Activated naive CD8-positive, alpha-beta T cell treated with anti-CD3 and anti-CD28 coated beads, Interleukin-2, amount 10 ng/mL, durations not matched to agents 7 days and 5 days (primary cell): Measurements from ENCODE around the gene CARD10. TPM values are rescaled to one million over a fixed set of nuclear protein-coding genes. Genes with fewer than 3 reads are reported as not detected.
"Not testable (repeated sequence)": the region's sequence is repeated elsewhere in the genome, so short reads cannot be mapped to it uniquely, and the experiment has no call there.

Experiments used
- ATAC-seq: fragments of 150-1000 bp; cut with Tn5 transposase; one replicate; pipeline ENCODE4 v1.10.0; 2021; ENCODE audit warnings: low read depth, moderate library complexity
- POLR2A ChIA-PET: fragments of 350-600 bp; sonication (Branson Sonifier 250); formaldehyde crosslinking; loops from one replicate; lab custom pipeline; 2021; ENCODE audit warnings: antibody characterized with exemption; lab: Charles Lee
- DNase-seq: peaks from one replicate; pipeline ENCODE4 v3.0.0; 2021
- H3K27ac Mint-ChIP-seq: one replicate; pipeline ENCODE4 v1.8.0; 2022; ENCODE audit warnings: mild to moderate bottlenecking, mixed read lengths
- H3K27me3 Mint-ChIP-seq: one replicate; pipeline ENCODE4 v1.8.0; 2022; ENCODE audit warnings: mild to moderate bottlenecking, moderate library complexity, mixed read lengths
- H3K36me3 Mint-ChIP-seq: one replicate; pipeline ENCODE4 v1.8.0; 2021; ENCODE audit warnings: mild to moderate bottlenecking, mixed read lengths
- H3K4me1 Mint-ChIP-seq: one replicate; pipeline ENCODE4 v1.8.0; 2021; ENCODE audit warnings: mixed read lengths
- H3K4me3 Mint-ChIP-seq: one replicate; pipeline ENCODE4 v1.8.0; 2022; ENCODE audit warnings: mild to moderate bottlenecking, moderate library complexity, mixed read lengths
- H3K9me3 Mint-ChIP-seq: one replicate; pipeline ENCODE4 v1.8.0; 2021; ENCODE audit warnings: mixed read lengths
- total RNA-seq, 2 experiments: library from RNA; stranded (reverse); gene quantifications; one replicate each; pipeline ENCODE4 v1.2.3, GENCODE V29; 2021

Gene CARD10
- total RNA-seq, 2 experiments from 2014 or later: 0.30 to 0.31 TPM

DNA sequence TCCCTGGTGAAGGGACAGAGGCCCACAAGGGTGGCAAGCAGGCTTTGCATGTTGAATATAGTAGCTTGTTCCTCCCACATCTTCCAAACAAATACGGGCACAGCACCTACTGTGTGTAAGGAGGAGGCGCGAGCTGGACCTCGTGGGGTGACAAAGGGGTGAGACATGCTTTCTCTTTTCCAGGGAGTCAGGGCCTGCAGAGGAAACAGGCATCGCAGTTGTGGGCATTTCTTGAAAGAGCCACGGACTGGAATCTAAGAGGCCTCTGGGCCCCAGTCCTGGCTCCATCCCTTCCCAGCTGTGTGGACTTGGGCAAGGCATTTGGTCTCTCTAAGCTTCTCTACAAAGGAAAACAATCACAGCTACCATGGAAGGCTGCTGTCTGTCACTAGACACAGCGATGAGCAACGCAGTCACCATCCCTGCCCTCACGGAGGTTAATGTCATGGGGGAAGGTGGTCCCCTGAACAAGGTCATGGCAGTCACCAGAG lies 28.1 kb upstream of the CARD10 start:
- H3K4me1 Mint-ChIP-seq: peaks cover 6% of the 10 kb centered on the region
- ATAC-seq (no peak), DNase-seq (no peak)
- H3K36me3 Mint-ChIP-seq: no peaks in the 10 kb centered on the region
- peaks cover 21% of the 10 kb centered on the region for H3K27me3 Mint-ChIP-seq
- POLR2A ChIA-PET: interaction anchor here (0.9 to 1.2 kb wide), 2 partner anchors 20 to 45 kb away, joined by 4 to 5 read pairs; no protein-coding TSS in a partner anchor
- H3K4me3 Mint-ChIP-seq: no peak overlapping the region
- no peak overlapping the region for H3K27ac Mint-ChIP-seq
- H3K9me3 Mint-ChIP-seq: no peaks in the 10 kb centered on the region

DNA sequence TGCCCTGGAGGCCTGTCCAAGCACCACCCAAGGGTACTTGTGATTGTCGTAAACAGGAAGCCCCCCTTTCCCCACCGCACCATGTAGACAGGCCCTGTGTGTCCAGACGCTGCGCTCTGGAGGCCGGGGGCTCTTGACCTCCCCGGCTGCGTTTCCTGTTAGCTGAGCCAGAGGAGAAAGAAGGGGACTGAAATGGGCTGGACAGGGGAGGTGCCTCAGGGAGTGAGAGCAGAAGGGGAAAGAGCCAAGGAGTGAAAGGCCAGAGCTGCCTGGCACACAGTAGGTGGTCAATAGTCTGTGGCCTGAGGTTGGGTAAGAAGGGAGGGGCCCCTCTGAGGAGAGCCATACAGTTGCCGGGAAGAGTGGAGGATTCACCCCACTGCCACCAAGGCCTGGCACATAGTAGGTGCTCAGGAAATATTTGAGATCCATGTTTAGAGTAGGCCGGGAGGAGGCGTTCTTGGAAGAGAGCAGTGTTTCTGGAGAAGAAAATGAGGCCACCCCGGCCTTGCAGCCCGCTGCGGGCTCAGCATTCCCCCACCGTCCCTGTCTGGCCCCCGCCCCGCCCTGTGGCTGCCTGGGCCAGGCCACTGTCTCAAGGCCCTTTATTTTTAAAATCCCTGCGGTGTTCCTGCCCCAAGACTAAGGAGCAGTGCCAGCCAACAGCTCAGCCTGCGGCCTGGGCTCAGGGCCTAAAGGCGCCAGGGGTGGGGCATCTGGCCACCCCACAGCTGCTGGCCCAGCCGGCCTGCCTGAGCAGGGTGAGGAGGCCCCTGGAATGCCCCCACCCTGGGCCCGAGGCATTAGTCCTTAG lies 27.4 kb upstream of the CARD10 start:
- H3K9me3 Mint-ChIP-seq: no peaks in the 10 kb centered on the region
- H3K27me3 Mint-ChIP-seq: peaks cover 23% of the 10 kb centered on the region
- ATAC-seq (no peak), DNase-seq (no peak)
- H3K27ac Mint-ChIP-seq: no peak overlapping the region
- peaks cover 12% of the 10 kb centered on the region for H3K4me1 Mint-ChIP-seq
- H3K36me3 Mint-ChIP-seq: no peaks in the 10 kb centered on the region
- H3K4me3 Mint-ChIP-seq: no peak overlapping the region
- POLR2A ChIA-PET: interaction anchor here (0.6 to 3.2 kb wide), 3 partner anchors 20 to 502 kb away, joined by 3 to 22 read pairs (median 4); no protein-coding TSS in a partner anchor

DNA sequence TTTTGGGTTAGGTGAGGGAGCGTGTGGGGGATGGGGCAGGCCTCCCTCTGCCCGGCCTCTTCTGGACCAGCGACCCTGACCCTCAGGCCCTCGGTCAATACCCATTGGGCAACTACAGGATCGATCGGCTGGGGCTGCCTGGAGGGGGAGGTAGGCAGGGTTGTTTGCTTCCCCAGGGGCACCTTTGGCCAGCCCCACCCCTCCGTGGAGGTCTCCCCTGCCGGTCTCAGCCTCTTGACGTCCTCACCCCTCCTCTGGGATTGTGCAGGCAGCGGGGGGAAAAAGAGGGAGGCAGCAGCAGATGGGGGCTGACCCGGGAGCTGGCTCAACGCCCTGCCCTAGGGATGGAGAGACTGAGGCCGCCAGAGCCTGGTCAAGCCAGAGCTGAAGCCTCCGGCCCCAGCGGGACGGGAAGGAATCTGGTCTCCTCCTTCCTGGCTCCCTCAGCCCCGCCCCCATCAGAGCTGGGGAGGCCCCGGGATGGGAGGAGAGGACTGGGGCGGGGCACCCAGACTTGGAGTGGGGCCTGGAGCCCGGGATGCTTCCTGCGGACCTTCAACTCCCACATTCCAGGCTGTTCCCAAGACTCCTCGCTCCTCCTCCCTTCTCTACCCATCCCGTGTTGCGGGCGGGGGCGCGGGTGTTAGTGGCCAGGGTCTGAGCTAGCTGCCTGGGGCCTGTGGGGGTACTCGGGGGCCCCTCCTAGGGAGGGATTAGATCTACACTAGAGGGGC lies 26.7 kb upstream of the CARD10 start:
- POLR2A ChIA-PET: interaction anchor here (0.6 to 3.2 kb wide), 4 partner anchors 18 to 501 kb away, joined by 3 to 22 read pairs (median 4); no protein-coding TSS in a partner anchor
- Mint-ChIP-seq H3K27me3 (peaks cover 20% of the 10 kb centered on the region), H3K27ac (peak overlapping the region; percentile 68), H3K9me3 (no peaks in the 10 kb centered on the region), H3K4me1 (peaks cover 15% of the 10 kb centered on the region), H3K4me3 (no peak overlapping the region), H3K36me3 (no peaks in the 10 kb centered on the region)
- ATAC-seq (no peak), DNase-seq (no peak)

DNA sequence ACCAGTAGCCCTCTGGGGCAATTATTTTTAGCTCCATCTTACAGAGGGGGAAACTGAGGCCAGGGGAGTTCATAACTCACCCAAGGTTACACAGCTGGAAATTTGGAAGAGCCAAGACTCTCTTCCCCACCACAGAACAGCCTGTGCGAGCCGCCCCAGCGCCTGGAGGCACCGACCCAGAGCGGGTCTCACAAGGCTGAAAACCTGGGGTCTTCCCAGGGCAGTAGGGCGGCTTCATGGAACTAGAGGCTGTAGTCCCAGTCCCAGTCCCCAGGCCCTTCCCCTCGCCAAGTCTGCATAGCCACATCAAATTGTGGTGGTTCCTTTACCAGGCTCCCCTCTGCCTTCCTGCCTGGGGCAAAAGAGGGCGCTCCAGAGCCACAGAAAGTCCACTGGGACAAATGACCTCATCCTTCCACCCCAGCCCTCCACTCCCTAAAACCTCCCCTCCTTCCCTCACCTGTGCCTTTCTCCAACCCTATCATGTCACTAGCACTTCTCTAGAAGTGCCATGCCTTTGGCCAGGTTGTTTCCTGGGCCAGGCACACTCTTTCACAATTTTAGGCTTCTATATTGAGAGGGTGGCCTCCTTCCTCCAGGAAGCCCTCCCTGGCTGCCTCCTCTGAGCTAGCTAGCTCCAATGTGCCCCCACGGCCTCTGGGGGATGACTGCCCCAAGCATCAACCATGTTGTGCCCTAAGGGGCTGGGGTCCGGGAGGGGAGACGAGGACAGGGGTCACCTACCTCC lies 25.9 kb upstream of the CARD10 start:
- H3K27ac Mint-ChIP-seq: peak overlapping the region; percentile 68
- peaks cover 23% of the 10 kb centered on the region for H3K27me3 Mint-ChIP-seq
- DNase-seq: peak; percentile 74
- peak; percentile 68 for ATAC-seq
- no peaks in the 10 kb centered on the region for H3K36me3 Mint-ChIP-seq
- peaks cover 20% of the 10 kb centered on the region for H3K4me1 Mint-ChIP-seq
- H3K9me3 Mint-ChIP-seq: no peaks in the 10 kb centered on the region
- POLR2A ChIA-PET: interaction anchor here (0.8 to 3.2 kb wide), 3 partner anchors 19 to 47 kb away, joined by 3 to 22 read pairs (median 4); no protein-coding TSS in a partner anchor
- H3K4me3 Mint-ChIP-seq: no peak overlapping the region

DNA sequence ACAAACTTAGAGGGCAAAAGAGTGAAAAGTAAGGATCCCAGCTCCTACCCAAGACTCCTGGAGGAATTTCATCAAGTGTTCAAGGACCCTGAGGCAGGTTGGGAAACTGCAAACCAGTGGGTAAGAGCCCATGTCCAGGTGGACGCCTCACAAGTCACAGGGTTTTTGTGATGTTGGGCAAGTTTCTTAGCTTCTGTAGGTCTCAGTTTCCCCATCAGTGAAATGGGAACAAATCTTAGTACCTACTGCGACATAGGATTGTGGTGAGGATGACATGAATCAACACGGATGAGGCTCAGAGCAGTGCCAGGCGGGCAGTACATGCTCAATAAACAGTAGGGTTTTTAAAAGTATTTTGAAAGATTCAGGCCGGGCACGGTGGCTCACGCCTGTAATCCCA lies 23.7 kb upstream of the CARD10 start:
- no peak overlapping the region for H3K4me3 Mint-ChIP-seq
- H3K4me1 Mint-ChIP-seq: peaks cover 34% of the 10 kb centered on the region
- no peak overlapping the region for H3K27ac Mint-ChIP-seq
- DNase-seq (no peak), ATAC-seq (no peak)
- peaks cover 26% of the 10 kb centered on the region for H3K27me3 Mint-ChIP-seq
- H3K36me3 Mint-ChIP-seq: no peaks in the 10 kb centered on the region
- POLR2A ChIA-PET: interaction anchor here (6.5 kb wide), 1 partner anchor 22 kb away, joined by 70 read pairs; no protein-coding TSS in a partner anchor
- no peaks in the 10 kb centered on the region for H3K9me3 Mint-ChIP-seq

DNA sequence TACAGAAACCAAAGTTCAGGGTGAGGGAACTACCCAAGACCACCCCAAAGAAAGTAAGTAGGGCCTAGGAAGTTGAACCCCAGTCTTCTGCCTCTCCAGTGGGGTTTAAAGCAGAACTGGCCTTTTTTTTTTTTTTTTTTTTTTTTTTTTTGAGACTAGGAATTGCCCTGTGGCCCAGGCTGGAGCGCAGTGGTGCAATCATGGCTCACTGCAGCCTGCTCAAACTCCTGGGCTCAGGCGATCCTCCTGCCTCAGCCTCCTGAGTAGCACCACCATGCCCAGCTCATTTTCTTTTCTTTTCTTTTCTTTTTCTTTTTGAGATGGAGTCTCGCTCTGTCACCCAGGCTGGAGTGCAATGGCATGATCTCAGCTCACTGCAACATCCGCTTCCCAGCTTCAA lies 23.2 kb upstream of the CARD10 start:
- H3K9me3 Mint-ChIP-seq, H3K4me3 Mint-ChIP-seq, DNase-seq, H3K27ac Mint-ChIP-seq, H3K36me3 Mint-ChIP-seq, ATAC-seq: not testable (repeated sequence)
- POLR2A ChIA-PET: interaction anchor here (6.5 kb wide), 1 partner anchor 23 kb away, joined by 70 read pairs; no protein-coding TSS in a partner anchor
- Mint-ChIP-seq H3K4me1 (peaks cover 35% of the 10 kb centered on the region), H3K27me3 (peaks cover 26% of the 10 kb centered on the region)

DNA sequence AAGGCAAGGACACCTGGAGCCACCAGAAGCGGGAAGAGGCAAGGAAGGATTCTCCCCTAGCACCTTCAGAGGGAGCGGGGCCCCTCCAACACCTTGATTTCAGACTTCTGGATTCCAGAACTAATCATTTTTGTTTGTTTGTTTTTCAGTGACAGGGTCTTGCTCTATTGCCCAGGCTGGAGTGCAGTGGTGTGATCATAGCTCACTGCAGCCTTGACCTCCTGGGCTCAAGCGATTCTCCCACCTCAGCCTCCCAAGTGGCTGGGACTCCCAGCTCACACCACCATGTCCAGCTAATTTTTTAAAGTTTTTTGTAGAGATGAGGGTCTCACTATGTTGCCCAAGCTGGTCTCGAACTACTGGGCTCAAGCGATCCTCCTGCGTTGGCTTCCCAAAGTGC lies 20.6 kb upstream of the CARD10 start:
- not testable (repeated sequence) for H3K4me3 Mint-ChIP-seq, DNase-seq, H3K9me3 Mint-ChIP-seq, ATAC-seq, H3K36me3 Mint-ChIP-seq, H3K27ac Mint-ChIP-seq
- Mint-ChIP-seq H3K27me3 (peaks cover 27% of the 10 kb centered on the region), H3K4me1 (peaks cover 29% of the 10 kb centered on the region)
- POLR2A ChIA-PET: interaction anchor here (0.8 to 6.5 kb wide), 2 partner anchors 25 to 30 kb away, joined by 3 to 70 read pairs; no protein-coding TSS in a partner anchor

DNA sequence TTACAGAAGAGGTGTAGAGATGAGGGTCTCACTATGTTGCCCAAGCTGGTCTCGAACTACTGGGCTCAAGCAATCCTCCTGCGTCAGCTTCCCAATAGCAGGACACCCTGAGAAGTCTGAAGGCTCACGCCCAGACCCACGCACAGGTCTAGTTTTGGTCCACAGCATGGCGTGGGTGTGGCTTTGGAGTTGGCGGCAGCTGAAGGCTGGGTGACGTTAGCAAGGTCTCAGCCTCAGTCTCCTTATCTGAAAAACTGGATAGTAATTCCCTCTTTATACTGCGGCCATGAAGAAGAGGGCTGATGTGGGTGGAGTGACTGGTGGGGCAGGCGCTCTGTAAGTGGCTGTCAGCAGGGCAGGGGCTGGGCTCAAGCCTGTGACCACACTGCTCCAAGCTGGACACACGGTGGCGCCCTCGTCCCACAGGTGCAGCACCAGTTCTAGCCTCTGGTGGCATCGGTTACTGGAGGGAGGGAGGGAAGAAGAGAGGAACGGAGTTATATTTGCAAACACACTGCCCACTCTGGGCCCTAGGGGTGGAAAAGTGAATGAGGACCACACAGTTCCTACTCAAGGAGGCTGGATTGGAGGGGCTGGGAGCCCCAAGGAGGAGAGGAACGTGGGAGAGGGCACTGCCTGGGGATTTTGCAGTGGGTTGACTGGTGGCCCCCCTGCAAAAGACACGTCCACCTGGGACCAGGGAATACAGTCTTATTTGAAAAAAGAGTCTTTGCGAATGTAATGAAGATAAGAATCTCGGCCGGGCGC lies 19.6 kb upstream of the CARD10 start:
- H3K27me3 Mint-ChIP-seq: peaks cover 36% of the 10 kb centered on the region
- DNase-seq (peak; percentile 92), ATAC-seq (peak; percentile 100)
- POLR2A ChIA-PET: interaction anchor here (0.9 to 6.5 kb wide), 2 partner anchors 26 to 71 kb away, joined by 3 to 70 read pairs; no protein-coding TSS in a partner anchor
- H3K27ac Mint-ChIP-seq: peak overlapping the region; percentile 83
- peak overlapping the region; percentile 66 for H3K4me3 Mint-ChIP-seq
- H3K9me3 Mint-ChIP-seq: no peaks in the 10 kb centered on the region
- peaks cover 35% of the 10 kb centered on the region for H3K4me1 Mint-ChIP-seq
- H3K36me3 Mint-ChIP-seq: no peaks in the 10 kb centered on the region

DNA sequence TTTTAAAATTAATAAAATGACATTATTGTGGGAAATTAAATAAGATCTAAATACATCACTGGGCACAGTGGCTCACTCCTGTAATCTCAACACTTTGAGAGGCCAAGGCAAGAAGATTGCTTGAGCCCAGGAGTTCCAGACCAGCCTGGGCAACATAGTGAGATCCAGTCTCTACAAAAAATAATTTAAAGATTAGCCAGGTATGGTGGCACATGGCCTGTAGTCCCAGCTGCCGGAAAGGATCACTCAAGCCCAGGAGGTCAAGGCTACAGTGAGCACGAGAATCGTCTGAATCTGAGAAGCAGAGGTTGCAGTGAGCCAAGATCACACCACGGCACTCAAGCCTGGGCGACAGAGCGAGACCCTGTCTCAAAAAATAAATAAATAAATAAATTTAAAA lies 15.9 kb upstream of the CARD10 start:
- peaks cover 26% of the 10 kb centered on the region for H3K4me1 Mint-ChIP-seq
- ATAC-seq: no peak
- H3K27ac Mint-ChIP-seq: no peak overlapping the region
- DNase-seq: no peak
- POLR2A ChIA-PET: no interaction called here
- peaks cover 45% of the 10 kb centered on the region for H3K27me3 Mint-ChIP-seq
- no peaks in the 10 kb centered on the region for H3K36me3 Mint-ChIP-seq
- H3K4me3 Mint-ChIP-seq: no peak overlapping the region
- no peaks in the 10 kb centered on the region for H3K9me3 Mint-ChIP-seq

DNA sequence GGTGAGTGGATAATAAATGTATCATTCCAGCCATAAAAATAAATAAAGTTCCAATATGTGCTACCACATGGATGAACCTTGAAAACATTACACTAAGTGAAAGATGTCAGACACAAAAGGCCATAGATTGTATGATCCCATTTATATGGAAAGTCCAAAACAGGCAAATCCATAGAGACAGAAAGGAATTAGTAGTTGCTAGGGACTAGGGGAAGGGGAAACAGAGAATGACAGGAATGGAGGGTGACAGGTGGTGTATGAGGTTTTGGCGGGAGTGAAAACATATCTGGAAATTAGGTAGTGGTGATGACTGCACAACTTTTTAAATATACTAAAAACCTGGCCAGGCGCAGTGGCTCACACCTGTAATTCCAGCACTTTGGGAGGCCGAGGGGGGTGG lies 15.2 kb upstream of the CARD10 start:
- ATAC-seq: no peak
- Mint-ChIP-seq H3K4me1 (peaks cover 30% of the 10 kb centered on the region), H3K27me3 (peaks cover 41% of the 10 kb centered on the region), H3K27ac (no peak overlapping the region), H3K36me3 (no peaks in the 10 kb centered on the region), H3K4me3 (no peak overlapping the region), H3K9me3 (no peaks in the 10 kb centered on the region)
- DNase-seq: no peak
- POLR2A ChIA-PET: no interaction called here

DNA sequence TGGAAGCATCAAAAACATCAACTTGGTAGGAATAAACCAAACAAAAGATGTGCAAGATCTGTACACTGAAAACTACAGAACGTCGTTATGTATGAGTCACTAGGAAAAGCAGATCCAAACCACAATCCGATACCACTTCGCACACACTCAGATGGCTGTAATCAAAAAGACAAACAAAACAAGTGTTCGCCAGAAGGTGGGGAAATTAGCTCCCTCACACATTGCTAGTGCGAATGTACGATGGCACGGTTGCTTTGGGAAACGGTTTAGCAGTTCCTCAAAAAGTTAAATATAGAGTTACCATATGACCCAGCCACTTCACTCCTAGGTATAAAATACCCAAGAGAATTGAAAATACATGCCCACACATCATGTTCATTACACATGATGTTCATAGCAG lies 14.8 kb upstream of the CARD10 start:
- DNase-seq: no peak
- POLR2A ChIA-PET: no interaction called here
- no peak overlapping the region for H3K27ac Mint-ChIP-seq

More for the DNA sequence above, 14.8 kb upstream of the CARD10 start:
- ATAC-seq: no peak
- H3K9me3 Mint-ChIP-seq: no peaks in the 10 kb centered on the region
- H3K36me3 Mint-ChIP-seq: no peaks in the 10 kb centered on the region
- H3K4me1 Mint-ChIP-seq: peaks cover 28% of the 10 kb centered on the region
- no peak overlapping the region for H3K4me3 Mint-ChIP-seq
- H3K27me3 Mint-ChIP-seq: peaks cover 39% of the 10 kb centered on the region
